HEK293 (cell line): ENCODE results near the gene TBP.
A peak's percentile ranks its signal among the peaks of the same experiment; 100 is the strongest.

Experiments
- BCL11B ChIP-seq: fragments of 450-650 bp; formaldehyde crosslinking; IDR thresholded peaks from 2 replicates; pipeline ENCODE4 v1.5.1; 2016; ENCODE audit warnings: low read depth, missing biosample characterization, missing genetic modification characterization
- INSM2 ChIP-seq: fragments of 450-650 bp; formaldehyde crosslinking; IDR thresholded peaks from 2 replicates; pipeline ENCODE4 v1.5.1; 2016; ENCODE audit warnings: missing biosample characterization, missing genetic modification characterization
- TCF7L2 ChIP-seq: IDR thresholded peaks from 2 replicates; pipeline ENCODE4 v1.6.1; 2011; ENCODE audit warnings: low read depth, mild to moderate bottlenecking, inconsistent platforms, low read length, moderate library complexity, borderline replicate concordance
- TRIM28 ChIP-seq: IDR thresholded peaks from 2 replicates; pipeline ENCODE4 v1.6.1; 2011; ENCODE audit warnings: low read length, control low read depth, borderline replicate concordance
- WT1 ChIP-seq: fragments of 450-650 bp; formaldehyde crosslinking; IDR thresholded peaks from 2 replicates; pipeline ENCODE4 v1.5.1; 2016; ENCODE audit warnings: missing biosample characterization, missing genetic modification characterization
- YY2 ChIP-seq: fragments of 450-650 bp; formaldehyde crosslinking; IDR thresholded peaks from 2 replicates; pipeline ENCODE4 v1.5.1; 2016; ENCODE audit warnings: missing biosample characterization, missing genetic modification characterization
- ZBTB21 ChIP-seq: fragments of 450-650 bp; formaldehyde crosslinking; IDR thresholded peaks from 2 replicates; pipeline ENCODE4 v1.5.1; 2017; ENCODE audit warnings: missing biosample characterization, missing genetic modification characterization
- ZBTB44 ChIP-seq: fragments of 450-650 bp; IDR thresholded peaks from 2 replicates; pipeline ENCODE4 v1.5.1; 2018; ENCODE audit warnings: missing biosample characterization, mild to moderate bottlenecking, missing genetic modification characterization
- ZNF10 ChIP-seq: fragments of 450-650 bp; formaldehyde crosslinking; IDR thresholded peaks from 2 replicates; pipeline ENCODE4 v1.5.1; 2017; ENCODE audit warnings: missing biosample characterization, missing genetic modification characterization
- ZNF184 ChIP-seq: fragments of 450-650 bp; IDR thresholded peaks from 2 replicates; pipeline ENCODE4 v1.5.1; 2018; ENCODE audit warnings: missing biosample characterization, mild to moderate bottlenecking, missing genetic modification characterization
- ZNF248 ChIP-seq: fragments of 450-650 bp; formaldehyde crosslinking; IDR thresholded peaks from 2 replicates; pipeline ENCODE4 v1.5.1; 2017; ENCODE audit warnings: missing biosample characterization, missing genetic modification characterization
- ZNF26 ChIP-seq: fragments of 450-650 bp; formaldehyde crosslinking; IDR thresholded peaks from 2 replicates; pipeline ENCODE4 v1.5.1; 2016; ENCODE audit warnings: missing biosample characterization, missing genetic modification characterization
- ZNF341 ChIP-seq: fragments of 450-650 bp; formaldehyde crosslinking; IDR thresholded peaks from 2 replicates; pipeline ENCODE4; 2016; ENCODE audit warnings: low read depth, missing biosample characterization, missing genetic modification characterization
- ZNF404 ChIP-seq: fragments of 450-650 bp; formaldehyde crosslinking; IDR thresholded peaks from 2 replicates; pipeline ENCODE4 v1.5.1; 2017; ENCODE audit warnings: missing biosample characterization, missing genetic modification characterization
- ZNF426 ChIP-seq: fragments of 450-650 bp; formaldehyde crosslinking; IDR thresholded peaks from 2 replicates; pipeline ENCODE4 v1.5.1; 2017; ENCODE audit warnings: missing biosample characterization, missing genetic modification characterization, mild to moderate bottlenecking, inconsistent platforms, moderate library complexity
- ZNF433 ChIP-seq: fragments of 450-650 bp; formaldehyde crosslinking; IDR thresholded peaks from 2 replicates; pipeline ENCODE4 v1.5.1; 2016; ENCODE audit warnings: missing biosample characterization, missing genetic modification characterization, low read depth
- ZNF473 ChIP-seq: fragments of 450-650 bp; formaldehyde crosslinking; IDR thresholded peaks from 2 replicates; pipeline ENCODE4 v1.5.1; 2017; ENCODE audit warnings: missing biosample characterization, missing genetic modification characterization
- ZNF555 ChIP-seq: fragments of 450-650 bp; formaldehyde crosslinking; conservative IDR thresholded peaks from 2 replicates; pipeline ENCODE4 v1.5.1; 2017; ENCODE audit warnings: missing biosample characterization, mild to moderate bottlenecking, missing genetic modification characterization, inconsistent platforms
- ZNF596 ChIP-seq: fragments of 450-650 bp; IDR thresholded peaks from 2 replicates; pipeline ENCODE4 v1.5.0; 2018; ENCODE audit warnings: missing biosample characterization, mild to moderate bottlenecking, missing genetic modification characterization, moderate library complexity
- ZNF600 ChIP-seq: fragments of 450-650 bp; formaldehyde crosslinking; IDR thresholded peaks from 2 replicates; pipeline ENCODE4 v1.5.1; 2016; ENCODE audit warnings: missing biosample characterization, missing genetic modification characterization
- ZNF621 ChIP-seq: fragments of 450-650 bp; formaldehyde crosslinking; IDR thresholded peaks from 2 replicates; pipeline ENCODE4 v1.5.1; 2017; ENCODE audit warnings: missing biosample characterization, missing genetic modification characterization
- ZNF660 ChIP-seq: fragments of 450-650 bp; IDR thresholded peaks from 2 replicates; pipeline ENCODE4 v1.5.1; 2018; ENCODE audit warnings: missing biosample characterization, mild to moderate bottlenecking, missing genetic modification characterization
- ZNF664 ChIP-seq: fragments of 450-650 bp; formaldehyde crosslinking; IDR thresholded peaks from 2 replicates; pipeline ENCODE4 v1.5.1; 2016; ENCODE audit warnings: missing biosample characterization, missing genetic modification characterization
- ZNF785 ChIP-seq: fragments of 450-650 bp; formaldehyde crosslinking; IDR thresholded peaks from 2 replicates; pipeline ENCODE4 v1.5.1; 2016; ENCODE audit warnings: missing biosample characterization, missing genetic modification characterization
- ZNF837 ChIP-seq: fragments of 450-650 bp; formaldehyde crosslinking; IDR thresholded peaks from 2 replicates; pipeline ENCODE4 v1.5.1; 2016; ENCODE audit warnings: missing biosample characterization, missing genetic modification characterization
- ZNF843 ChIP-seq: fragments of 450-650 bp; formaldehyde crosslinking; IDR thresholded peaks from 2 replicates; pipeline ENCODE4 v1.5.1; 2016; ENCODE audit warnings: missing biosample characterization, missing genetic modification characterization
- TF ChIP-seq, protein P1 (sequence below): fragments of 450-650 bp; formaldehyde crosslinking; IDR thresholded peaks from 2 replicates; pipeline ENCODE4 v1.5.1; 2016; ENCODE audit warnings: missing biosample characterization, missing genetic modification characterization, borderline replicate concordance
- TF ChIP-seq, protein P2 (sequence below): fragments of 450-650 bp; formaldehyde crosslinking; IDR thresholded peaks from 2 replicates; pipeline ENCODE4 v1.5.1; 2016; ENCODE audit warnings: missing biosample characterization, missing genetic modification characterization, borderline replicate concordance

Gene TBP

GRCh38 chr6:170552765-170553533, 1.2 kb upstream of the TBP start, which contains the start of gene PSMB1 (continued):
- TF ChIP-seq, protein P1, sequence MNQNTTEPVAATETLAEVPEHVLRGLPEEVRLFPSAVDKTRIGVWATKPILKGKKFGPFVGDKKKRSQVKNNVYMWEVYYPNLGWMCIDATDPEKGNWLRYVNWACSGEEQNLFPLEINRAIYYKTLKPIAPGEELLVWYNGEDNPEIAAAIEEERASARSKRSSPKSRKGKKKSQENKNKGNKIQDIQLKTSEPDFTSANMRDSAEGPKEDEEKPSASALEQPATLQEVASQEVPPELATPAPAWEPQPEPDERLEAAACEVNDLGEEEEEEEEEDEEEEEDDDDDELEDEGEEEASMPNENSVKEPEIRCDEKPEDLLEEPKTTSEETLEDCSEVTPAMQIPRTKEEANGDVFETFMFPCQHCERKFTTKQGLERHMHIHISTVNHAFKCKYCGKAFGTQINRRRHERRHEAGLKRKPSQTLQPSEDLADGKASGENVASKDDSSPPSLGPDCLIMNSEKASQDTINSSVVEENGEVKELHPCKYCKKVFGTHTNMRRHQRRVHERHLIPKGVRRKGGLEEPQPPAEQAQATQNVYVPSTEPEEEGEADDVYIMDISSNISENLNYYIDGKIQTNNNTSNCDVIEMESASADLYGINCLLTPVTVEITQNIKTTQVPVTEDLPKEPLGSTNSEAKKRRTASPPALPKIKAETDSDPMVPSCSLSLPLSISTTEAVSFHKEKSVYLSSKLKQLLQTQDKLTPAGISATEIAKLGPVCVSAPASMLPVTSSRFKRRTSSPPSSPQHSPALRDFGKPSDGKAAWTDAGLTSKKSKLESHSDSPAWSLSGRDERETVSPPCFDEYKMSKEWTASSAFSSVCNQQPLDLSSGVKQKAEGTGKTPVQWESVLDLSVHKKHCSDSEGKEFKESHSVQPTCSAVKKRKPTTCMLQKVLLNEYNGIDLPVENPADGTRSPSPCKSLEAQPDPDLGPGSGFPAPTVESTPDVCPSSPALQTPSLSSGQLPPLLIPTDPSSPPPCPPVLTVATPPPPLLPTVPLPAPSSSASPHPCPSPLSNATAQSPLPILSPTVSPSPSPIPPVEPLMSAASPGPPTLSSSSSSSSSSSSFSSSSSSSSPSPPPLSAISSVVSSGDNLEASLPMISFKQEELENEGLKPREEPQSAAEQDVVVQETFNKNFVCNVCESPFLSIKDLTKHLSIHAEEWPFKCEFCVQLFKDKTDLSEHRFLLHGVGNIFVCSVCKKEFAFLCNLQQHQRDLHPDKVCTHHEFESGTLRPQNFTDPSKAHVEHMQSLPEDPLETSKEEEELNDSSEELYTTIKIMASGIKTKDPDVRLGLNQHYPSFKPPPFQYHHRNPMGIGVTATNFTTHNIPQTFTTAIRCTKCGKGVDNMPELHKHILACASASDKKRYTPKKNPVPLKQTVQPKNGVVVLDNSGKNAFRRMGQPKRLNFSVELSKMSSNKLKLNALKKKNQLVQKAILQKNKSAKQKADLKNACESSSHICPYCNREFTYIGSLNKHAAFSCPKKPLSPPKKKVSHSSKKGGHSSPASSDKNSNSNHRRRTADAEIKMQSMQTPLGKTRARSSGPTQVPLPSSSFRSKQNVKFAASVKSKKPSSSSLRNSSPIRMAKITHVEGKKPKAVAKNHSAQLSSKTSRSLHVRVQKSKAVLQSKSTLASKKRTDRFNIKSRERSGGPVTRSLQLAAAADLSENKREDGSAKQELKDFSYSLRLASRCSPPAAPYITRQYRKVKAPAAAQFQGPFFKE: no peak
- TF ChIP-seq ZBTB44 (tag by site-specific recombination): no peak
- TF ChIP-seq TCF7L2: no peak
- no peak; the same call in 1 of the 2 replicates for TF ChIP-seq TRIM28
- TF ChIP-seq ZNF785 (tag by site-specific recombination): no peak
- TF ChIP-seq ZNF843: no peak
- no peak for TF ChIP-seq ZNF596 (tag by site-specific recombination)
- no peak for TF ChIP-seq ZNF426 (tag by site-specific recombination)
- no peak for TF ChIP-seq ZNF621 (tag by site-specific recombination)
- peak; percentile 41; the same call in 1 of the 2 replicates for TF ChIP-seq ZNF660 (tag by site-specific recombination)
- no peak for TF ChIP-seq ZNF184 (tag by site-specific recombination)
- no peak for TF ChIP-seq WT1 (tag by site-specific recombination)
- TF ChIP-seq ZNF248 (tag by site-specific recombination): no peak
- no peak for TF ChIP-seq ZNF404 (tag by site-specific recombination)
- no peak for TF ChIP-seq ZNF10 (tag by site-specific recombination)
- peak; percentile 77; the same call in 1 of the 2 replicates for TF ChIP-seq BCL11B
- TF ChIP-seq INSM2 (tag by site-specific recombination): 0 out of 2 replicates have a peak, but pooled peaks have one; percentile 51
- no peak for TF ChIP-seq ZNF433 (tag by site-specific recombination)
- TF ChIP-seq ZNF473 (tag by site-specific recombination): no peak
- no peak for TF ChIP-seq ZBTB21 (tag by site-specific recombination)
- no peak for TF ChIP-seq ZNF555
- TF ChIP-seq ZNF664: no peak; the same call in 1 of the 2 replicates
- peak; percentile 47; the same call in 1 of the 2 replicates for TF ChIP-seq ZNF600 (tag by site-specific recombination)
- no peak for TF ChIP-seq ZNF26 (tag by site-specific recombination)
- TF ChIP-seq YY2 (tag by site-specific recombination): peak; percentile 63
- TF ChIP-seq, protein P2, sequence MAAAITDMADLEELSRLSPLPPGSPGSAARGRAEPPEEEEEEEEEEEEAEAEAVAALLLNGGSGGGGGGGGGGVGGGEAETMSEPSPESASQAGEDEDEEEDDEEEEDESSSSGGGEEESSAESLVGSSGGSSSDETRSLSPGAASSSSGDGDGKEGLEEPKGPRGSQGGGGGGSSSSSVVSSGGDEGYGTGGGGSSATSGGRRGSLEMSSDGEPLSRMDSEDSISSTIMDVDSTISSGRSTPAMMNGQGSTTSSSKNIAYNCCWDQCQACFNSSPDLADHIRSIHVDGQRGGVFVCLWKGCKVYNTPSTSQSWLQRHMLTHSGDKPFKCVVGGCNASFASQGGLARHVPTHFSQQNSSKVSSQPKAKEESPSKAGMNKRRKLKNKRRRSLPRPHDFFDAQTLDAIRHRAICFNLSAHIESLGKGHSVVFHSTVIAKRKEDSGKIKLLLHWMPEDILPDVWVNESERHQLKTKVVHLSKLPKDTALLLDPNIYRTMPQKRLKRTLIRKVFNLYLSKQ: no peak
- TF ChIP-seq ZNF837 (tag by site-specific recombination): no peak
- peak; percentile 43; the same call in 1 of the 2 replicates for TF ChIP-seq ZNF341 (tag by site-specific recombination)
